Heart right ventricle (tissue), 16 donors: ENCODE results near the gene TOPAZ1. TPM values are rescaled to one million over a fixed set of nuclear protein-coding genes. Genes with fewer than 3 reads are reported as not detected.

Experiments
- ATAC-seq, 8 donors: fragments of 200-7000 bp; cut with Tn5 transposase; one replicate each; pipeline ENCODE4 v1.9.1; 2020; ENCODE audit warnings: mild to moderate bottlenecking in 8 of 8, moderate library complexity in 8 of 8, moderate number of reproducible peaks in 1 of 8
- DNase-seq, 2 donors: peaks; one replicate each; pipeline ENCODE4 v3.0.0-alpha.2; 2020
- H3K27ac ChIP-seq, 10 donors: fragments of 200-600 bp; sonication (generic) in 2 of 10; one replicate each; pipeline versions ENCODE4 v1.5.0 to v1.8.0; 2020 to 2022; ENCODE audit warnings: mild to moderate bottlenecking in 3 of 10
- H3K27me3 ChIP-seq, 7 donors: fragments of 200-600 bp; one replicate each; pipeline ENCODE4 v1.8.0; 2021 to 2022; ENCODE audit warnings: mild to moderate bottlenecking in 2 of 7
- H3K36me3 ChIP-seq, 9 donors: fragments of 200-600 bp; sonication (generic) in 1 of 9; one replicate each; pipeline versions ENCODE4 v1.5.0 to v1.8.0; 2020 to 2022; ENCODE audit warnings: mild to moderate bottlenecking in 2 of 9
- H3K4me1 ChIP-seq, 9 donors: fragments of 200-600 bp; sonication (generic) in 1 of 9; one replicate each; pipeline versions ENCODE4 v1.5.0 to v1.8.0; 2020 to 2022; ENCODE audit warnings: mild to moderate bottlenecking in 4 of 9
- H3K4me3 ChIP-seq, 10 donors: fragments of 200-600 bp; sonication (generic) in 2 of 10; one replicate each; pipeline versions ENCODE4 v1.5.0 to v1.8.0; 2020 to 2022; ENCODE audit warnings: mild to moderate bottlenecking in 7 of 10, moderate library complexity in 2 of 10
- H3K9me3 ChIP-seq, 11 donors: fragments of 200-600 bp in 10 of 11; sonication (generic) in 2 of 11; one replicate each; pipeline versions ENCODE4 v1.5.0 to v1.8.0; 2013 to 2022; ENCODE audit warnings: mild to moderate bottlenecking in 2 of 11, control low read depth in 1 of 11, moderate library complexity in 1 of 11
- WGBS, 2 donors: extraction: QIAGEN DNeasy Blood & Tissue Kit; methylation state at CpG; one replicate each; pipeline ENCODE4 v1.1.7; 2013; ENCODE audit warnings: inconsistent platforms in 1 of 2; 5-methylcytosine and 5-hydroxymethylcytosine counted together
- intact Hi-C, 10 donors: fragments of 100-400 bp; cut with DNase I; formaldehyde crosslinking; loops; one replicate each; pipeline versions ENCODE4 v1.11.1 to v1.14.2; 2022
- polyA plus RNA-seq, 2 donors: library from polyadenylated mRNA; stranded (reverse); fragments of 200-250 nt; gene quantifications; one replicate each; pipeline ENCODE4 v1.2.3, GENCODE V29; 2013
- total RNA-seq, 10 donors: library from RNA; stranded (reverse); fragmentation: NEBNext Ultra II Directional in 3 of 10; extraction: Animal tissue kit (Norgen Biotek cat#: 25700) in 3 of 10; gene quantifications; one replicate each; pipeline versions ENCODE4 v1.2.1 to v1.2.4, GENCODE V29; 2021 to 2023
- TF ChIP-seq, protein P1 (sequence below), 9 donors: fragments of 200-600 bp; sonication (generic) in 2 of 9; IDR thresholded peaks; one replicate each; pipeline versions ENCODE4 v1.5.0 to v1.8.0; 2021 to 2022; ENCODE audit warnings: antibody characterized with exemption in 9 of 9, mild to moderate bottlenecking in 5 of 9, moderate library complexity in 1 of 9
- donor health status: Arrhythmogenic right ventricular cardiomyopathy.
- donor health status: ischemic (EF 13 %, LVEDD 7.1; RV severe dilation, severe dysfunction).
- donor health status: healthy with polysubstance abuse.
- donor health status: DM: no; HTN: yes; CAD: no.
- donor health status: DM: no; HTN: no; CAD: no.
- donor health status: ischemic (EF 25% LVEDD 6.9; RV normal size, moderate dysfunction).
- donor health status: ischemic (EF 25% LVEDD 5.7; RV mildly dilated, moderate dysfunction).
- donor health status: healthy.
- donor health status: DM: yes; HTN: yes; CAD: no.
- donor health status: Ischemic cardiomyopathy.
- donor health status: ischemic (EF 35%, LVEDD 5.7; RV mildly dilated, moderate dysfunction).
- donor health status: nonischemic (EF 11% LVEDD 7.7; RV severe dilation, severe dysfunction).
- donor health status: DM: yes; HTN: yes; CAD: no.
- donor health status: PGD.
- donor health status: ischemic (EF 29% LVEDD 5.4; RV normal size, mild dysfunction).
- donor health status: nonischemic (EF 23%, LVEDD 6.1; RV moderate dilation, normal function).

TOPAZ1 gene
- total and polyA plus RNA-seq, 12 donors, result not detected

DNA sequence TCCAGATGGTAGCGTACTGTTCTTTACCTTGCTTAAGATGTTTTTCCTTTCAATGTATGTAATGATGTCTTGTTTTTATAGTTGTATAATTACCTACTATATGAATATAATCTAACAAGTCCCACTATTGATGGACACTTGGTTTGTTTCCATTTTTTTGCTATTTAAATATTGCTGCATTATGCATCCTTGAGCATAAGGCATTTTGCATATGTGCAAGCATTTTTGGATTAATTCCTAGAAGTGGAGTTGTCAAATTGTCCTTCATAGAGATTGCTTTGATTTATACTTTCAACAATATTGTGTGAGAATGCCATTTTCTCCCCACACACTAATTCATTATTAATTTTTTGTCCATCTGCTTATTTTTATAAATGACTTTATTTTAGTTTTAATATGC is 17.7 kb downstream of the TOPAZ1 start:
- no peaks in the 10 kb centered on the region for H3K36me3 ChIP-seq
- no peaks in the 10 kb centered on the region for H3K4me1 ChIP-seq
- peaks cover 0 to 3% (median 0%) of the 10 kb centered on the region in 11 donors for H3K9me3 ChIP-seq
- H3K27ac ChIP-seq, result no peak overlapping the region
- DNase-seq (no peak), ATAC-seq (no peak)
- TF ChIP-seq, protein P1, sequence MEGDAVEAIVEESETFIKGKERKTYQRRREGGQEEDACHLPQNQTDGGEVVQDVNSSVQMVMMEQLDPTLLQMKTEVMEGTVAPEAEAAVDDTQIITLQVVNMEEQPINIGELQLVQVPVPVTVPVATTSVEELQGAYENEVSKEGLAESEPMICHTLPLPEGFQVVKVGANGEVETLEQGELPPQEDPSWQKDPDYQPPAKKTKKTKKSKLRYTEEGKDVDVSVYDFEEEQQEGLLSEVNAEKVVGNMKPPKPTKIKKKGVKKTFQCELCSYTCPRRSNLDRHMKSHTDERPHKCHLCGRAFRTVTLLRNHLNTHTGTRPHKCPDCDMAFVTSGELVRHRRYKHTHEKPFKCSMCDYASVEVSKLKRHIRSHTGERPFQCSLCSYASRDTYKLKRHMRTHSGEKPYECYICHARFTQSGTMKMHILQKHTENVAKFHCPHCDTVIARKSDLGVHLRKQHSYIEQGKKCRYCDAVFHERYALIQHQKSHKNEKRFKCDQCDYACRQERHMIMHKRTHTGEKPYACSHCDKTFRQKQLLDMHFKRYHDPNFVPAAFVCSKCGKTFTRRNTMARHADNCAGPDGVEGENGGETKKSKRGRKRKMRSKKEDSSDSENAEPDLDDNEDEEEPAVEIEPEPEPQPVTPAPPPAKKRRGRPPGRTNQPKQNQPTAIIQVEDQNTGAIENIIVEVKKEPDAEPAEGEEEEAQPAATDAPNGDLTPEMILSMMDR (IDR thresholded peaks at IDR 0.05), result no peak
- H3K27me3 ChIP-seq, result peaks cover 0 to 6% (median 0%) of the 10 kb centered on the region in 7 donors
- WGBS, 2 donors, result 97 to 98% methylated on average over 1 of the region's 1 CpG
- intact Hi-C loops, result no loop called here
- H3K4me3 ChIP-seq, result no peak overlapping the region

- TF ChIP-seq, protein P1 (IDR thresholded peaks at IDR 0.05), result no peak
- H3K27me3 ChIP-seq, result peaks cover 0 to 6% (median 0%) of the 10 kb centered on the region in 7 donors
- DNase-seq (no peak), ATAC-seq (no peak)
- no peak overlapping the region for H3K4me3 ChIP-seq
- no peaks in the 10 kb centered on the region for H3K4me1 ChIP-seq
- 86 to 90% methylated on average over 1 of the region's 1 CpG for WGBS, 2 donors
- no peaks in the 10 kb centered on the region for H3K36me3 ChIP-seq
- H3K9me3 ChIP-seq, result peaks cover 0 to 3% (median 0%) of the 10 kb centered on the region in 11 donors
- no peak overlapping the region for H3K27ac ChIP-seq
- intact Hi-C loops, result no loop called here
Observed at GRCh38 chr3:44264146-44264545, 22.5 kb downstream of the TOPAZ1 start.

DNA sequence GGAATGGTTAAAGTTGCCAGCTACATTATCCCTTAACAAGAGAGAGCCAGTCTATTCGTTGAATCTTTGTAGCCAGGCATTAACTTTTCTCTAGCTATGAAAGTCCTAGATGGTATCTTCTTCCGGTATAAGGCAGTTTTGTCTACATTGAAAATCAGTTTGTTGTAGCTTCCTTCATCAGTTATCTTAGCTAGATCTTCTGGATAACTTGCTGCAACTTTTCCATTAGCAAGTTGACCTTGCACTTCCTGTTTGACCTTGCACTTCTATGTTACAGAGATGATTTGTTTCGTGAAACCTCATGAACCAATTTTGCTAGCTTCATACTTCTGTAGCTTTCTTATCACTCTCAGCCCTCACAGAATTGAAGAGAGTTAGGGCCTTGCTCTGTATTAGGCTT is 24.1 kb downstream of the TOPAZ1 start:
- peaks cover 0 to 3% (median 0%) of the 10 kb centered on the region in 11 donors for H3K9me3 ChIP-seq
- ATAC-seq (no peak), DNase-seq (no peak)
- WGBS, 2 donors, result 70% methylated on average over 3 of the region's 3 CpGs
- no peak overlapping the region for H3K4me3 ChIP-seq
- intact Hi-C loops, result no loop called here
- no peak overlapping the region for H3K27ac ChIP-seq
- TF ChIP-seq, protein P1 (IDR thresholded peaks at IDR 0.05), result no peak
- peaks cover 0 to 6% (median 0%) of the 10 kb centered on the region in 7 donors for H3K27me3 ChIP-seq
- H3K4me1 ChIP-seq, result no peaks in the 10 kb centered on the region
- H3K36me3 ChIP-seq, result no peaks in the 10 kb centered on the region

DNA sequence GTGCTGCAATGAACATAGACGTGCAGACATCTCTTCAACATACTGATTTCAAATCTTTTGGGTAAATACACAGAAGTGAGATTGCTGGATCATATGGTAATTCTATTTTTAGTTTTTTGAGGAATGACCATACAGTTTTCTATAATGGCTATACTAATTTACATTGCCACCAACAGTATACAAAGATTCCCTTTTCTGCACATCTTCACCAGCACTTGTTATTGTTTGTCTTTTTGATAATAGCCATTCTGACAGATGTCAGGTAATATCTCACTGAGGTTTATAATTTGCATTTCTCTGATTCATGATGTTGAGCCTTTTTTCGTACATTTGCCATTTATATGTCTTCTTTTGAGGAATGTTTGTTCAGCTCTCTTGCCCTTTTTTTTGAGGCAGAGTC is 30.5 kb downstream of the TOPAZ1 start:
- TF ChIP-seq, protein P1 (IDR thresholded peaks at IDR 0.05), result no peak
- no peaks in the 10 kb centered on the region for H3K27me3 ChIP-seq
- H3K9me3 ChIP-seq, result peaks cover 0 to 18% (median 0%) of the 10 kb centered on the region in 11 donors
- ATAC-seq (no peak), DNase-seq (no peak)
- whole genome bisulfite sequencing, 2 donors, result 80 to 81% methylated on average over 2 of the region's 2 CpGs
- intact Hi-C loops, result no loop called here
- no peaks in the 10 kb centered on the region for H3K36me3 ChIP-seq
- no peaks in the 10 kb centered on the region for H3K4me1 ChIP-seq
- H3K4me3 ChIP-seq, result no peak overlapping the region
- no peak overlapping the region for H3K27ac ChIP-seq
